ENCODE measurements around the gene ZNF598.

DNA sequence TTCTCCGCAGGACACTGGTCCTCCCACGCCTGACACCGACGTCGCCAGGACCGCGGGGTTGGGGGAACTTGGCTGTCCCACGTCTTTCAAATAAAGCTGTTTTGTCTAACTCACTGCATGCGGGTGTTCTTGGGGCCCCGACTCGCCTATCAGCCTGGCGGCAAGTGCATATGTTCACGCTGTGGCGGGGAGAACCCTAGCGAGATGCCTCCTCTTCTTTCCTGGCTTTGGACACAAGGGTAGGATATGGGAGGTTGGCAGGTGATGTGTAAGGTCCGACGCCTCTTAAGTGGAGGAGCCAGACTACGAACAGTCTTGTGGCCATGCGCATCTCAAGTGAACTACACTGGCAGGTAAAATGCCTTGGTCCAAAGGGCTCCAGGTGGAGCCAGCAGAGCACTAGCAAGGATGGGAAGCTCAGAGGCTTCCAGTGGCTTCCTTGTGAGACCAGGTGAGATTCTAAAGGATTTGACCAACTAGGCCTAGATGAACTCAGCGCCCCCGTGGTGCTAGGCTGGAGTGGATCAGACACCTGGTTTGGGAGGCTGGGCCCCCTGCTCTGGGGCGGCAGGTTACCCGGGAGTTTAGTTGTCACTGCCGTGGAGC lies 44.1 kb downstream of the ZNF598 start:
- TF ChIP-seq CTCF (IDR thresholded peaks at IDR 0.05; ENCODE audit: low read depth, low read length, poor library complexity, severe bottlenecking) (no peak), EZH2phosphoT487 (IDR thresholded peaks at IDR 0.05; ENCODE audit: borderline replicate concordance, low read length) (no peak)
